MM.1S (cell line): ENCODE results near the gene RXYLT1.

Experiments
- DNase-seq: peaks from one replicate; pipeline ENCODE4 v3.0.0-alpha.2; 2015
- H2AFZ ChIP-seq: fragments of 300-600 bp; sonication (generic); 2 replicates; pipeline ENCODE4 v1.6.0; 2016; ENCODE audit warnings: antibody characterized with exemption, low read length
- H3F3A ChIP-seq: fragments of 300-600 bp; sonication (generic); 2 replicates; pipeline ENCODE4 v1.6.1; 2016; ENCODE audit warnings: mild to moderate bottlenecking, antibody characterized with exemption, low read length, moderate library complexity, mixed read lengths; ENCODE audit not compliant: insufficient read depth
- H3K27ac ChIP-seq: fragments of 300-600 bp; sonication (generic); 2 replicates; pipeline ENCODE4 v1.5.1; 2016; ENCODE audit warnings: mild to moderate bottlenecking, low read length
- H3K27me3 ChIP-seq: fragments of 300-600 bp; sonication (generic); replicated peaks from 2 replicates; pipeline ENCODE4 v1.6.0; 2016; ENCODE audit warnings: low read length; ENCODE audit not compliant: insufficient read depth
- H3K36me3 ChIP-seq: fragments of 300-600 bp; sonication (generic); replicated peaks from 2 replicates; pipeline ENCODE4 v1.6.1; 2016; ENCODE audit warnings: mild to moderate bottlenecking, low read length, mixed read lengths; ENCODE audit not compliant: insufficient read depth
- H3K4me1 ChIP-seq: fragments of 300-600 bp; sonication (generic); 2 replicates; pipeline ENCODE4 v1.6.1; 2016; ENCODE audit warnings: low read length, mixed read lengths
- H3K4me2 ChIP-seq: fragments of 300-600 bp; sonication (generic); 2 replicates; pipeline ENCODE4 v1.6.0; 2016; ENCODE audit warnings: low read depth, low read length
- H3K4me3 ChIP-seq: fragments of 300-600 bp; sonication (generic); 2 replicates; pipeline ENCODE4 v1.5.1; 2016; ENCODE audit warnings: low read length, mixed read lengths
- H3K79me2 ChIP-seq: fragments of 300-600 bp; sonication (generic); 2 replicates; pipeline ENCODE4 v1.6.1; 2016; ENCODE audit warnings: mixed run types, low read length, mixed read lengths
- H3K9ac ChIP-seq: fragments of 300-600 bp; sonication (generic); 2 replicates; pipeline ENCODE4 v1.6.1; 2016; ENCODE audit warnings: low read length, mixed read lengths
- H3K9me2 ChIP-seq: fragments of 300-600 bp; sonication (generic); replicated peaks from 2 replicates; pipeline ENCODE4 v1.6.1; 2016; ENCODE audit warnings: mild to moderate bottlenecking, low read length, mixed read lengths; ENCODE audit not compliant: insufficient read depth
- H3K9me3 ChIP-seq: fragments of 300-600 bp; sonication (generic); replicated peaks from 2 replicates; pipeline ENCODE4 v1.6.1; 2016; ENCODE audit warnings: mild to moderate bottlenecking, low read length, mixed read lengths; ENCODE audit not compliant: insufficient read depth
- H4K20me1 ChIP-seq: fragments of 300-600 bp; sonication (generic); 2 replicates; pipeline ENCODE4 v1.6.1; 2016; ENCODE audit warnings: mild to moderate bottlenecking, low read length, moderate library complexity, mixed read lengths; ENCODE audit not compliant: insufficient read depth
- CTCF ChIP-seq: fragments of 300-600 bp; sonication (generic); IDR thresholded peaks from 2 replicates; pipeline ENCODE4 v1.5.1; 2016; ENCODE audit warnings: antibody characterized with exemption, low read length, mixed read lengths
- EZH2 ChIP-seq: fragments of 300-600 bp; sonication (generic); optimal IDR thresholded peaks from 2 replicates; pipeline ENCODE3; 2017; ENCODE audit warnings: low read depth, mild to moderate bottlenecking, antibody characterized with exemption, low read length, mixed read lengths
- EZH2phosphoT487 ChIP-seq: fragments of 300-600 bp; sonication (generic); IDR thresholded peaks from 2 replicates; pipeline ENCODE4 v1.6.1; 2018; ENCODE audit warnings: antibody characterized with exemption, low read length

Gene RXYLT1

GRCh38 chr12:63815482-63815852, 35.8 kb downstream of the RXYLT1 start:
- no peak overlapping the region for H3K4me2 ChIP-seq

GRCh38 chr12:63816031-63816430, 36.3 kb downstream of the RXYLT1 start:
- no peaks in the 10 kb centered on the region for H3K9me2 ChIP-seq

More at GRCh38 chr12:63815482-63815852, 35.8 kb downstream of the RXYLT1 start:
- no peaks in the 10 kb centered on the region for H3K36me3 ChIP-seq
- H4K20me1 ChIP-seq = no peaks in the 10 kb centered on the region
- peaks cover 20% of the 10 kb centered on the region for H3K4me1 ChIP-seq
- H3K27me3 ChIP-seq = no peaks in the 10 kb centered on the region
- no peak for TF ChIP-seq EZH2phosphoT487
- no peak for TF ChIP-seq CTCF
- TF ChIP-seq EZH2 = no peak
- no peaks in the 10 kb centered on the region for H3K79me2 ChIP-seq
- no peaks in the 10 kb centered on the region for H3K9me2 ChIP-seq
- no peak overlapping the region for H3K4me3 ChIP-seq
- H3F3A ChIP-seq = peaks cover 11% of the 10 kb centered on the region
- H2AFZ ChIP-seq = no peak overlapping the region
- H3K9ac ChIP-seq = no peak overlapping the region
- DNase-seq = no peak
- no peaks in the 10 kb centered on the region for H3K9me3 ChIP-seq
- H3K27ac ChIP-seq = no peak overlapping the region

GRCh38 chr12:63820427-63820826, 40.7 kb downstream of the RXYLT1 start:
- Histone ChIP-seq H3K4me1 (peaks cover 1% of the 10 kb centered on the region; the same call in 1 of the 2 replicates), H4K20me1 (no peaks in the 10 kb centered on the region), H3K4me3 (no peak overlapping the region), H3K27me3 (no peaks in the 10 kb centered on the region), H3K27ac (no peak overlapping the region), H3K36me3 (no peaks in the 10 kb centered on the region), H3F3A (no peaks in the 10 kb centered on the region), H3K9ac (no peak overlapping the region), H3K4me2 (no peak overlapping the region), H3K9me3 (no peaks in the 10 kb centered on the region), H3K9me2 (no peaks in the 10 kb centered on the region), H3K79me2 (no peaks in the 10 kb centered on the region), H2AFZ (no peak overlapping the region)
- no peak for DNase-seq
- TF ChIP-seq EZH2 (no peak), CTCF (no peak), EZH2phosphoT487 (no peak)

More at GRCh38 chr12:63816031-63816430, 36.3 kb downstream of the RXYLT1 start:
- no peaks in the 10 kb centered on the region for H3K27me3 ChIP-seq
- H2AFZ ChIP-seq = no peak overlapping the region
- no peaks in the 10 kb centered on the region for H3K9me3 ChIP-seq
- H3K9ac ChIP-seq = no peak overlapping the region
- H3K36me3 ChIP-seq = no peaks in the 10 kb centered on the region
- DNase-seq = no peak
- no peaks in the 10 kb centered on the region for H3K79me2 ChIP-seq
- H3K4me1 ChIP-seq = peaks cover 20% of the 10 kb centered on the region
- no peaks in the 10 kb centered on the region for H4K20me1 ChIP-seq
- peaks cover 11% of the 10 kb centered on the region for H3F3A ChIP-seq
- no peak overlapping the region for H3K4me2 ChIP-seq
- no peak for TF ChIP-seq EZH2
- H3K4me3 ChIP-seq = no peak overlapping the region
- H3K27ac ChIP-seq = no peak overlapping the region

- Histone ChIP-seq H3K4me1 (peaks cover 4% of the 10 kb centered on the region; the same call in 1 of the 2 replicates), H3K4me3 (no peak overlapping the region), H3K27me3 (no peaks in the 10 kb centered on the region), H3K27ac (no peak overlapping the region), H3K9me3 (no peaks in the 10 kb centered on the region), H3F3A (no peaks in the 10 kb centered on the region), H4K20me1 (no peaks in the 10 kb centered on the region), H3K4me2 (no peak overlapping the region), H3K79me2 (no peaks in the 10 kb centered on the region), H3K9ac (no peak overlapping the region), H3K9me2 (no peaks in the 10 kb centered on the region), H3K36me3 (no peaks in the 10 kb centered on the region), H2AFZ (no peak overlapping the region)
- DNase-seq = no peak
- TF ChIP-seq EZH2 (no peak), EZH2phosphoT487 (no peak)
Observed at GRCh38 chr12:63821781-63822251, 42.1 kb downstream of the RXYLT1 start.
